AG04450 (cell line): ENCODE results near the gene KIF26B. TPM values are rescaled to one million over a fixed set of nuclear protein-coding genes. Genes with fewer than 3 reads are reported as not detected.

ENCODE experiments used
- CTCF ChIA-PET: fragments of 300-600, 350-600 bp; formaldehyde crosslinking; extraction: SDS; loops from one replicate; lab custom pipeline; 2022; ENCODE audit warnings: antibody characterized with exemption, inconsistent platforms; lab: Charles Lee
- POLR2A ChIA-PET: fragments of 350-600 bp; formaldehyde crosslinking; extraction: SDS; loops from one replicate; lab custom pipeline; 2021; ENCODE audit warnings: antibody characterized with exemption, inconsistent platforms; lab: Yijun Ruan, JAX
- DNase-seq: peaks from one replicate; pipeline ENCODE4 v3.0.0-alpha.2; 2011; ENCODE audit warnings: low read depth, low spot score
- H3K27ac ChIP-seq: one replicate; pipeline ENCODE4 v1.5.1; 2012; ENCODE audit warnings: low read depth, low read length, control low read depth
- H3K27me3 ChIP-seq: one replicate; pipeline ENCODE4 v1.6.0; 2012; ENCODE audit warnings: low read length; ENCODE audit not compliant: control insufficient read depth, insufficient read depth
- H3K4me3 ChIP-seq: 2 replicates; pipeline ENCODE4 v1.5.1; 2011; ENCODE audit warnings: mild to moderate bottlenecking, low read depth, low read length, control low read depth
- H3K9me3 ChIP-seq: 2 replicates; pipeline ENCODE4 v1.5.1; 2012; ENCODE audit warnings: low read length; ENCODE audit not compliant: control insufficient read depth, insufficient read depth
- CTCF ChIP-seq: IDR thresholded peaks from 2 replicates; pipeline ENCODE4 v1.5.1; 2011; ENCODE audit warnings: low read depth, low read length, control low read depth, inconsistent platforms
- polyA plus RNA-seq: library from polyadenylated mRNA; depleted of rRNA; stranded (reverse); fragments of >200 nt; gene quantifications from 2 replicates; pipeline ENCODE4 v1.2.3, GENCODE V29; 2011
- small RNA-seq: library from RNA; depleted of rRNA; stranded (forward); fragments of <200 nt; gene quantifications from one replicate; pipeline ENCODE3, GENCODE V24; 2012; ENCODE audit warnings: low read depth; ENCODE audit not compliant: insufficient read length

The KIF26B gene
- polyA plus RNA-seq, 1 experiment: 2.4 TPM

GRCh38 chr1:245752561-245752960 is 597.8 kb downstream of the KIF26B start:
- Histone ChIP-seq H3K27ac (no peak overlapping the region), H3K4me3 (no peak overlapping the region), H3K9me3 (no peaks in the 10 kb centered on the region), H3K27me3 (no peaks in the 10 kb centered on the region)
- ChIA-PET CTCF (no interaction called here), POLR2A (no interaction called here)
- DNase-seq: no peak
- TF ChIP-seq CTCF: no peak

DNA sequence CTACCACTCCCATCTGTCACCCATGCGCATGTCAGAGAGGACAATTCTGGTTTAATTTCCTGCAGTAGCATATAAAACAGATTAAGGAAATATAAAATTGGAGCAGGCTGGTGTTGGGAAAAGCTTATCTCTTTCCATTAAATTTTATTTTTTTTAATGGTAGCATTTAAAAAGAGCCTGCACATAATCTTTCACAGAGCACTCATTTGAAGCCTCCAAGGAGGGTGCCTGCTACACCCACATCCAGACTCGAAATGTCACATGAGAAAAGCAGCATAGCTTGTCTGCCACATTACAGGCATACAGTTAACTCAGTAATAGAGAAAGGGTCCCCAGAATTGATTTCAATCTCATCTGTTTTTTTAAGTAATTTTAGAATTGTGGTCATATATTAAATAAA is 599.0 kb downstream of the KIF26B start:
- H3K27ac ChIP-seq: no peak overlapping the region
- H3K4me3 ChIP-seq: no peak overlapping the region
- no peak for DNase-seq
- H3K27me3 ChIP-seq: no peaks in the 10 kb centered on the region
- CTCF ChIA-PET: no interaction called here
- POLR2A ChIA-PET: no interaction called here
- no peaks in the 10 kb centered on the region for H3K9me3 ChIP-seq
- no peak for TF ChIP-seq CTCF

GRCh38 chr1:245754463-245754961 is 599.7 kb downstream of the KIF26B start:
- TF ChIP-seq CTCF: no peak
- Histone ChIP-seq H3K4me3 (no peak overlapping the region), H3K27me3 (no peaks in the 10 kb centered on the region), H3K9me3 (no peaks in the 10 kb centered on the region), H3K27ac (no peak overlapping the region)
- ChIA-PET CTCF (no interaction called here), POLR2A (no interaction called here)
- no peak for DNase-seq

Small RNA genes within 50 kb of the gene (small RNA-seq; reads per million reads assigned to genes)
- gene DNAJC19P8 (not detected), gene RNU1-132P (not detected)
